IMR-90 (cell line): Measurements from ENCODE around the gene FAM83G. TPM values are rescaled to one million over a fixed set of nuclear protein-coding genes. Genes with fewer than 3 reads are reported as not detected.
A peak's percentile ranks its signal among the peaks of the same experiment; 100 is the strongest.

ENCODE experiments used
- ATAC-seq: fragments of 200-7000 bp; cut with Tn5 transposase; 2 replicates; pipeline ENCODE4 v1.9.1; 2020; ENCODE audit warnings: low read depth, mild to moderate bottlenecking, moderate library complexity
- BruUV-seq: library from RNA; stranded (reverse); fragments of 400-500 nt; replicated peaks from 2 replicates; lab custom pipeline; 2021; lab: Mats Ljungman, UMichigan
- CTCF ChIA-PET: fragments of 300-600 bp; formaldehyde crosslinking; extraction: SDS; loops from one replicate; lab custom pipeline; 2021; ENCODE audit warnings: antibody characterized with exemption; lab: Yijun Ruan, JAX
- POLR2A ChIA-PET: fragments of 300-600 bp; sonication (Branson Sonifier 250); formaldehyde crosslinking; loops from one replicate; lab custom pipeline; 2022; ENCODE audit warnings: antibody characterized with exemption; ENCODE audit not compliant: unreplicated experiment; lab: Charles Lee
- DNase-seq: peaks from one replicate; pipeline ENCODE4 v3.0.0; 2013
- H2AFZ ChIP-seq: replicated peaks from 2 replicates; pipeline ENCODE3; 2013; ENCODE audit warnings: low read length, mild to moderate bottlenecking; ENCODE audit not compliant: poor library complexity
- H2AK5ac ChIP-seq: 2 replicates; pipeline ENCODE4 v1.6.1; 2013; ENCODE audit warnings: low read depth, low read length, inconsistent platforms
- H2AK9ac ChIP-seq: replicated peaks from 2 replicates; pipeline ENCODE3; 2013; ENCODE audit warnings: mild to moderate bottlenecking, low read depth, low read length, moderate library complexity; ENCODE audit not compliant: poor library complexity
- H2BK120ac ChIP-seq: 2 replicates; pipeline ENCODE4 v1.6.1; 2013; ENCODE audit warnings: low read depth, low read length, inconsistent platforms
- H2BK15ac ChIP-seq: 3 replicates; pipeline ENCODE4 v1.6.1; 2013; ENCODE audit warnings: low read depth, low read length, inconsistent platforms
- H2BK20ac ChIP-seq: 2 replicates; pipeline ENCODE4 v1.6.1; 2013; ENCODE audit warnings: low read depth, mild to moderate bottlenecking, inconsistent platforms, low read length, moderate library complexity
- H2BK5ac ChIP-seq: 2 replicates; pipeline ENCODE4 v1.6.1; 2013; ENCODE audit warnings: mild to moderate bottlenecking, low read depth, low read length, inconsistent platforms; ENCODE audit not compliant: poor library complexity, severe bottlenecking
- H3K14ac ChIP-seq: replicated peaks from 2 replicates; pipeline ENCODE4 v1.6.1; 2013; ENCODE audit warnings: low read depth, low read length, inconsistent platforms
- H3K18ac ChIP-seq: 2 replicates; pipeline ENCODE4 v1.6.1; 2013; ENCODE audit warnings: low read depth, low read length, control low read depth
- H3K23ac ChIP-seq: 2 replicates; pipeline ENCODE4 v1.6.1; 2013; ENCODE audit warnings: low read depth, low read length, inconsistent platforms
- H3K27ac ChIP-seq: 2 replicates; pipeline ENCODE4 v1.5.1; 2013; ENCODE audit warnings: mild to moderate bottlenecking, control low read depth, low read length; ENCODE audit not compliant: insufficient read depth
- H3K27me3 ChIP-seq: 2 replicates; pipeline ENCODE4 v1.6.1; 2013; ENCODE audit warnings: low read length; ENCODE audit not compliant: control insufficient read depth, insufficient read depth
- H3K36me3 ChIP-seq: 2 replicates; pipeline ENCODE4 v1.6.1; 2013; ENCODE audit warnings: low read length, mixed read lengths; ENCODE audit not compliant: control insufficient read depth, insufficient read depth
- H3K4ac ChIP-seq: 2 replicates; pipeline ENCODE4 v1.6.1; 2013; ENCODE audit warnings: low read depth, low read length, inconsistent platforms
- H3K4me1 ChIP-seq: 2 replicates; pipeline ENCODE4 v1.6.1; 2013; ENCODE audit warnings: low read length, mixed read lengths; ENCODE audit not compliant: control insufficient read depth, insufficient read depth
- H3K4me2 ChIP-seq: 2 replicates; pipeline ENCODE4 v1.6.1; 2013; ENCODE audit warnings: low read depth, mild to moderate bottlenecking, control low read depth, low read length, moderate library complexity
- H3K4me3 ChIP-seq: 2 replicates; pipeline ENCODE4 v1.5.1; 2013; ENCODE audit warnings: low read depth, mild to moderate bottlenecking, control low read depth, low read length, moderate library complexity; ENCODE audit not compliant: insufficient read depth
- H3K56ac ChIP-seq: 2 replicates; pipeline ENCODE4 v1.6.1; 2013; ENCODE audit warnings: low read length, inconsistent platforms; ENCODE audit not compliant: insufficient read depth; ENCODE audit errors: extremely low read depth
- H3K79me1 ChIP-seq, 2 experiments: 2 replicates each; pipeline ENCODE4 v1.6.1; 2013; ENCODE audit warnings: low read length in 2 of 2, inconsistent platforms in 1 of 2, low read depth in 1 of 2
- H3K9ac ChIP-seq: 2 replicates; pipeline ENCODE4 v1.6.1; 2013; ENCODE audit warnings: low read depth, low read length, control low read depth
- H3K9me1 ChIP-seq: 2 replicates; pipeline ENCODE4 v1.6.1; 2013; ENCODE audit warnings: low read length, inconsistent platforms; ENCODE audit not compliant: insufficient read depth
- H3K9me3 ChIP-seq: 2 replicates; pipeline ENCODE4 v1.6.1; 2013; ENCODE audit warnings: low read length; ENCODE audit not compliant: control insufficient read depth, insufficient read depth
- H4K20me1 ChIP-seq: 2 replicates; pipeline ENCODE4 v1.6.1; 2013; ENCODE audit warnings: low read length, inconsistent platforms; ENCODE audit not compliant: insufficient read depth
- H4K5ac ChIP-seq: 2 replicates; pipeline ENCODE4 v1.6.1; 2013; ENCODE audit warnings: mild to moderate bottlenecking, low read depth, low read length, control low read depth
- H4K8ac ChIP-seq, 2 experiments: 2 replicates each; pipeline ENCODE4 v1.6.1; 2013; ENCODE audit warnings: low read depth in 2 of 2, low read length in 2 of 2, control low read depth in 1 of 2, inconsistent platforms in 1 of 2
- H4K91ac ChIP-seq: 2 replicates; pipeline ENCODE4 v1.6.1; 2013; ENCODE audit warnings: low read depth, low read length, inconsistent platforms; ENCODE audit not compliant: insufficient read depth
- BHLHE40 ChIP-seq: fragments of 150-350 bp; IDR thresholded peaks from 2 replicates; pipeline ENCODE4 v1.6.1; 2016; ENCODE audit warnings: mild to moderate bottlenecking, low read depth, low read length
- CEBPB ChIP-seq: IDR thresholded peaks from 2 replicates; pipeline ENCODE4 v1.6.1; 2012; ENCODE audit warnings: low read depth, low read length, improper control_type of control experiment
- CHD1 ChIP-seq: IDR thresholded peaks from 2 replicates; pipeline ENCODE4 v1.6.1; 2012; ENCODE audit warnings: low read depth, low read length, improper control_type of control experiment
- FOS ChIP-seq: fragments of 150-350 bp; IDR thresholded peaks from 2 replicates; pipeline ENCODE4 v1.6.1; 2016; ENCODE audit warnings: low read depth, low read length
- MAFK ChIP-seq: IDR thresholded peaks from 2 replicates; pipeline ENCODE4 v1.6.1; 2012; ENCODE audit warnings: low read depth, low read length, improper control_type of control experiment
- MAZ ChIP-seq: IDR thresholded peaks from 2 replicates; pipeline ENCODE4 v1.6.1; 2012; ENCODE audit warnings: low read depth, mild to moderate bottlenecking, low read length, improper control_type of control experiment, moderate library complexity, borderline replicate concordance
- MXI1 ChIP-seq: IDR thresholded peaks from 2 replicates; pipeline ENCODE4 v1.6.1; 2012; ENCODE audit warnings: low read depth, mild to moderate bottlenecking, low read length, moderate library complexity, borderline replicate concordance
- NFE2L2 ChIP-seq: fragments of 150-350 bp; IDR thresholded peaks from 2 replicates; pipeline ENCODE4 v1.6.1; 2016; ENCODE audit warnings: low read depth, mild to moderate bottlenecking, low read length
- POLR2A ChIP-seq: IDR thresholded peaks from 2 replicates; pipeline ENCODE4 v1.6.1; 2012; ENCODE audit warnings: mild to moderate bottlenecking, low read depth, low read length
- RAD21 ChIP-seq: IDR thresholded peaks from 2 replicates; pipeline ENCODE4 v1.6.1; 2012; ENCODE audit warnings: low read length, improper control_type of control experiment
- RCOR1 ChIP-seq: IDR thresholded peaks from 2 replicates; pipeline ENCODE4 v1.6.1; 2012; ENCODE audit warnings: mild to moderate bottlenecking, low read length, improper control_type of control experiment; ENCODE audit not compliant: insufficient replicate concordance
- RFX5 ChIP-seq: IDR thresholded peaks from 2 replicates; pipeline ENCODE4 v1.8.0; 2012; ENCODE audit warnings: low read depth, mild to moderate bottlenecking, low read length, moderate library complexity
- SMC3 ChIP-seq: fragments of 150-350 bp; IDR thresholded peaks from 2 replicates; pipeline ENCODE4 v1.6.1; 2016; ENCODE audit warnings: low read depth, mild to moderate bottlenecking, antibody characterized with exemption, low read length, moderate library complexity
- WGBS, 2 experiments: methylation state at CpG; one replicate each; pipeline versions ENCODE4 v1.1.5 to v1.1.7; 2013; ENCODE audit warnings: missing lambda C conversion rate in 2 of 2; ENCODE audit not compliant: insufficient read length in 1 of 2; ENCODE audit errors: extremely low coverage in 2 of 2; 5-methylcytosine and 5-hydroxymethylcytosine counted together
- dilution Hi-C: fragments of 300-500 bp; cut with HindIII; formaldehyde crosslinking; loops from one replicate; pipeline ENCODE4 v1.14.3; 2018; ENCODE audit warnings: low sequenced_read_pairs; ENCODE audit not compliant: unreplicated experiment
- in situ Hi-C: fragments of 300-500 bp; cut with MboI; formaldehyde crosslinking; loops from 3 replicates; pipeline ENCODE4 v1.14.3; 2019; ENCODE audit warnings: low sequenced_read_pairs, inconsistent platforms, mixed read lengths
- intact Hi-C: fragments of 100-400 bp; cut with micrococcal nuclease; formaldehyde crosslinking; loops from 2 replicates; pipeline ENCODE4 v1.10.0; 2022
- polyA plus RNA-seq, 3 experiments: library from polyadenylated mRNA; depleted of rRNA; stranded (reverse); fragments of >200 nt; gene quantifications; 2 replicates each; pipeline ENCODE4 v1.2.3, GENCODE V29; 2012; ENCODE audit warnings: low replicate concordance in 1 of 3
- total RNA-seq: library from RNA; depleted of rRNA; stranded (reverse); fragments of >200 nt; gene quantifications from 2 replicates; pipeline ENCODE4 v1.2.3, GENCODE V29; 2012
- TF ChIP-seq, protein P1 (sequence below): conservative IDR thresholded peaks from 2 replicates; pipeline ENCODE4 v1.5.1; 2012; ENCODE audit warnings: mild to moderate bottlenecking, low read depth, low read length, improper control_type of control experiment
- TF ChIP-seq, protein P2 (sequence below): fragments of 150-350 bp; IDR thresholded peaks from 2 replicates; pipeline ENCODE4 v1.6.1; 2017; ENCODE audit warnings: mild to moderate bottlenecking, antibody characterized with exemption, low read length, low read depth
- TF ChIP-seq, protein P3 (sequence below): fragments of 150-350 bp; IDR thresholded peaks from 2 replicates; pipeline ENCODE4 v1.6.1; 2016; ENCODE audit warnings: low read depth, mild to moderate bottlenecking, low read length, moderate library complexity, borderline replicate concordance

The FAM83G gene
- total and polyA plus RNA-seq, 2 of the 4 experiments (the other 2 are of a cell fraction): 9.5 to 12.6 TPM

- ChIA-PET CTCF (no interaction called here), POLR2A (no interaction called here)
- dilution Hi-C loops: no loop called here
- Histone ChIP-seq H3K27ac (no peak overlapping the region), H2BK120ac (no peak overlapping the region), H2AFZ (no peak overlapping the region), H3K4me1 (peaks cover 5% of the 10 kb centered on the region), H2AK5ac (no peak overlapping the region), H3K36me3 (no peaks in the 10 kb centered on the region), H3K9me3 (no peaks in the 10 kb centered on the region), H3K4me3 (no peak overlapping the region), H3K4ac (no peak overlapping the region), H3K23ac (no peak overlapping the region), H3K79me1 (no peaks in the 10 kb centered on the region; a peak in 1 of 4 replicates), H3K18ac (no peak overlapping the region), H2BK5ac (no peak overlapping the region), H4K20me1 (no peaks in the 10 kb centered on the region), H3K9ac (no peak overlapping the region), H4K5ac (no peak overlapping the region), H4K8ac (no peak overlapping the region), H2BK20ac (no peak overlapping the region), H3K27me3 (no peaks in the 10 kb centered on the region), H3K14ac (no peak overlapping the region), H4K91ac (no peak overlapping the region), H2BK15ac (no peak overlapping the region), H3K4me2 (no peak overlapping the region), H3K56ac (no peak overlapping the region), H3K9me1 (peaks cover 11% of the 10 kb centered on the region), H2AK9ac (peak overlapping the region; percentile 65)
- no CpG with 5 or more reads among the region's 12 CpGs for WGBS, 2 experiments
- TF ChIP-seq SMC3: no peak
- no peak for TF ChIP-seq CEBPB
- TF ChIP-seq, protein P1, sequence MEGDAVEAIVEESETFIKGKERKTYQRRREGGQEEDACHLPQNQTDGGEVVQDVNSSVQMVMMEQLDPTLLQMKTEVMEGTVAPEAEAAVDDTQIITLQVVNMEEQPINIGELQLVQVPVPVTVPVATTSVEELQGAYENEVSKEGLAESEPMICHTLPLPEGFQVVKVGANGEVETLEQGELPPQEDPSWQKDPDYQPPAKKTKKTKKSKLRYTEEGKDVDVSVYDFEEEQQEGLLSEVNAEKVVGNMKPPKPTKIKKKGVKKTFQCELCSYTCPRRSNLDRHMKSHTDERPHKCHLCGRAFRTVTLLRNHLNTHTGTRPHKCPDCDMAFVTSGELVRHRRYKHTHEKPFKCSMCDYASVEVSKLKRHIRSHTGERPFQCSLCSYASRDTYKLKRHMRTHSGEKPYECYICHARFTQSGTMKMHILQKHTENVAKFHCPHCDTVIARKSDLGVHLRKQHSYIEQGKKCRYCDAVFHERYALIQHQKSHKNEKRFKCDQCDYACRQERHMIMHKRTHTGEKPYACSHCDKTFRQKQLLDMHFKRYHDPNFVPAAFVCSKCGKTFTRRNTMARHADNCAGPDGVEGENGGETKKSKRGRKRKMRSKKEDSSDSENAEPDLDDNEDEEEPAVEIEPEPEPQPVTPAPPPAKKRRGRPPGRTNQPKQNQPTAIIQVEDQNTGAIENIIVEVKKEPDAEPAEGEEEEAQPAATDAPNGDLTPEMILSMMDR: no peak
- TF ChIP-seq MXI1: no peak
- TF ChIP-seq RAD21: no peak
- TF ChIP-seq, protein P2, sequence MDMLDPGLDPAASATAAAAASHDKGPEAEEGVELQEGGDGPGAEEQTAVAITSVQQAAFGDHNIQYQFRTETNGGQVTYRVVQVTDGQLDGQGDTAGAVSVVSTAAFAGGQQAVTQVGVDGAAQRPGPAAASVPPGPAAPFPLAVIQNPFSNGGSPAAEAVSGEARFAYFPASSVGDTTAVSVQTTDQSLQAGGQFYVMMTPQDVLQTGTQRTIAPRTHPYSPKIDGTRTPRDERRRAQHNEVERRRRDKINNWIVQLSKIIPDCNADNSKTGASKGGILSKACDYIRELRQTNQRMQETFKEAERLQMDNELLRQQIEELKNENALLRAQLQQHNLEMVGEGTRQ: no peak
- TF ChIP-seq BHLHE40: no peak
- TF ChIP-seq NFE2L2: no peak
- TF ChIP-seq, protein P3, sequence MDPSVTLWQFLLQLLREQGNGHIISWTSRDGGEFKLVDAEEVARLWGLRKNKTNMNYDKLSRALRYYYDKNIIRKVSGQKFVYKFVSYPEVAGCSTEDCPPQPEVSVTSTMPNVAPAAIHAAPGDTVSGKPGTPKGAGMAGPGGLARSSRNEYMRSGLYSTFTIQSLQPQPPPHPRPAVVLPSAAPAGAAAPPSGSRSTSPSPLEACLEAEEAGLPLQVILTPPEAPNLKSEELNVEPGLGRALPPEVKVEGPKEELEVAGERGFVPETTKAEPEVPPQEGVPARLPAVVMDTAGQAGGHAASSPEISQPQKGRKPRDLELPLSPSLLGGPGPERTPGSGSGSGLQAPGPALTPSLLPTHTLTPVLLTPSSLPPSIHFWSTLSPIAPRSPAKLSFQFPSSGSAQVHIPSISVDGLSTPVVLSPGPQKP: no peak
- no peak for TF ChIP-seq POLR2A
- no peak for TF ChIP-seq MAZ
- TF ChIP-seq CHD1: no peak
- TF ChIP-seq RCOR1: no peak
- no peak for TF ChIP-seq RFX5
- TF ChIP-seq MAFK: no peak
- TF ChIP-seq FOS: no peak
- no peak for DNase-seq
- in situ Hi-C loops: no loop called here
- no peak for ATAC-seq
- no TSS peak for BruUV-seq
- intact Hi-C loops: no loop called here
Measured at GRCh38 chr17:19013226-19013625, 8.7 kb upstream of the FAM83G start.
